DND-41 (cell line): ENCODE results near the gene SLC10A1.
"Not testable (repeated sequence)": the region's sequence is repeated elsewhere in the genome, so short reads cannot be mapped to it uniquely, and the experiment has no call there.

Source experiments
- ATAC-seq: fragments of 200-7000 bp; cut with Tn5 transposase; 3 replicates; pipeline ENCODE4 v1.9.1; 2021; ENCODE audit warnings: low read depth; ENCODE audit not compliant: insufficient read depth
- DNase-seq: peaks from one replicate; pipeline ENCODE4 v3.0.0-alpha.2; 2020
- H2AFZ ChIP-seq: 2 replicates; pipeline ENCODE4 v1.6.0; 2012; ENCODE audit warnings: low read depth, low read length
- H3K27ac ChIP-seq: 2 replicates; pipeline ENCODE4 v1.5.1; 2012; ENCODE audit warnings: low read length, inconsistent platforms
- H3K27me3 ChIP-seq: fragments of 200-600 bp; sonication (generic); 2 replicates; pipeline ENCODE4 v1.6.0; 2012; ENCODE audit warnings: low read length, mild to moderate bottlenecking, inconsistent platforms; ENCODE audit not compliant: insufficient read depth, poor library complexity
- H3K36me3 ChIP-seq: 2 replicates; pipeline ENCODE4 v1.5.1; 2012; ENCODE audit warnings: low read length, inconsistent platforms; ENCODE audit not compliant: insufficient read depth
- H3K4me1 ChIP-seq: 2 replicates; pipeline ENCODE4 v1.5.1; 2012; ENCODE audit warnings: mild to moderate bottlenecking, low read length; ENCODE audit not compliant: insufficient read depth
- H3K4me2 ChIP-seq: 2 replicates; pipeline ENCODE4 v1.6.0; 2012; ENCODE audit warnings: mild to moderate bottlenecking, moderate library complexity, low read length, inconsistent platforms; ENCODE audit not compliant: insufficient read depth
- H3K4me3 ChIP-seq, 2 experiments: fragments of 200-600 bp in 1 of 2; shearing (Covaris generic) in 1 of 2; 2 replicates each; pipeline ENCODE4 v1.5.1; 2012 to 2016; ENCODE audit warnings: inconsistent platforms in 2 of 2, low read length in 2 of 2, mild to moderate bottlenecking in 2 of 2, low read depth in 1 of 2, moderate library complexity in 1 of 2
- H3K79me2 ChIP-seq: 2 replicates; pipeline ENCODE4 v1.6.0; 2012; ENCODE audit warnings: low read length, inconsistent platforms; ENCODE audit not compliant: insufficient read depth
- H3K9ac ChIP-seq: 2 replicates; pipeline ENCODE4 v1.6.0; 2012; ENCODE audit warnings: low read depth, mild to moderate bottlenecking, inconsistent platforms, low read length, moderate library complexity
- H3K9me3 ChIP-seq: 2 replicates; pipeline ENCODE4 v1.5.1; 2012; ENCODE audit warnings: low read length, moderate library complexity, mild to moderate bottlenecking, inconsistent platforms; ENCODE audit not compliant: insufficient read depth, severe bottlenecking
- H4K20me1 ChIP-seq: 2 replicates; pipeline ENCODE4 v1.6.0; 2012; ENCODE audit warnings: low read length; ENCODE audit not compliant: insufficient read depth
- CTCF ChIP-seq: IDR thresholded peaks from 2 replicates; pipeline ENCODE4 v1.5.1; 2012; ENCODE audit warnings: borderline replicate concordance, low read length, moderate library complexity, mild to moderate bottlenecking; ENCODE audit not compliant: poor library complexity, severe bottlenecking; ENCODE audit errors: extremely low read depth
- EZH2 ChIP-seq: IDR thresholded peaks from 3 replicates; pipeline ENCODE4 v1.6.1; 2012; ENCODE audit warnings: borderline replicate concordance, low read depth, mild to moderate bottlenecking, moderate library complexity, low read length, inconsistent platforms; ENCODE audit not compliant: severe bottlenecking

The SLC10A1 gene

GRCh38 chr14:69749956-69750355 is 47.1 kb downstream of the SLC10A1 start:
- H3K9ac ChIP-seq: no peak overlapping the region
- H2AFZ ChIP-seq: no peak overlapping the region
- H3K27ac ChIP-seq: no peak overlapping the region
- DNase-seq: no peak
- H3K79me2 ChIP-seq: no peaks in the 10 kb centered on the region
- no peaks in the 10 kb centered on the region for H3K9me3 ChIP-seq
- no peak for ATAC-seq
- 0 out of 2 replicates have a peak, but pooled peaks cover 4% of the 10 kb centered on the region for H3K4me1 ChIP-seq
- no peaks in the 10 kb centered on the region for H4K20me1 ChIP-seq
- no peak overlapping the region for H3K4me3 ChIP-seq
- no peaks in the 10 kb centered on the region for H3K36me3 ChIP-seq
- H3K4me2 ChIP-seq: no peak overlapping the region
- no peaks in the 10 kb centered on the region for H3K27me3 ChIP-seq
- no peak for TF ChIP-seq CTCF
- TF ChIP-seq EZH2: no peak

- Histone ChIP-seq H3K4me1 (0 out of 2 replicates have a peak, but pooled peaks cover under 1% of the 10 kb centered on the region), H3K9ac (no peak overlapping the region), H3K36me3 (no peaks in the 10 kb centered on the region), H3K27me3 (no peaks in the 10 kb centered on the region), H2AFZ (no peak overlapping the region), H3K27ac (no peak overlapping the region), H3K79me2 (no peaks in the 10 kb centered on the region), H4K20me1 (no peaks in the 10 kb centered on the region), H3K4me3 (no peak overlapping the region), H3K9me3 (peaks cover 10% of the 10 kb centered on the region), H3K4me2 (no peak overlapping the region)
- ATAC-seq (no peak), DNase-seq (no peak)
- TF ChIP-seq CTCF (no peak), EZH2 (no peak)
Observed at GRCh38 chr14:69741055-69741454, 56.0 kb downstream of the SLC10A1 start.

- H3K9me3 ChIP-seq, H3K4me2 ChIP-seq, H2AFZ ChIP-seq, H3K27me3 ChIP-seq, H3K4me1 ChIP-seq, H3K79me2 ChIP-seq, H4K20me1 ChIP-seq, H3K36me3 ChIP-seq, DNase-seq, ATAC-seq, H3K4me3 ChIP-seq, H3K9ac ChIP-seq, H3K27ac ChIP-seq: not testable (repeated sequence)
Observed at GRCh38 chr14:69736405-69736804, 60.6 kb downstream of the SLC10A1 start.

GRCh38 chr14:69731919-69732598 is 65.0 kb downstream of the SLC10A1 start:
- ATAC-seq, H3K4me3 ChIP-seq, DNase-seq, H3K27ac ChIP-seq, H3K36me3 ChIP-seq, H3K27me3 ChIP-seq, H2AFZ ChIP-seq, H3K4me2 ChIP-seq, H3K4me1 ChIP-seq, H3K79me2 ChIP-seq, H3K9me3 ChIP-seq, H3K9ac ChIP-seq, H4K20me1 ChIP-seq: not testable (repeated sequence)
